Pons (tissue), 1 donor: ENCODE results near the gene LIMA1.
A peak's percentile ranks its signal among the peaks of the same experiment; 100 is the strongest.
"Not testable (repeated sequence)": the region's sequence is repeated elsewhere in the genome, so short reads cannot be mapped to it uniquely, and the experiment has no call there.

Experiments used
- DNase-seq: peaks from one replicate; pipeline ENCODE4 v3.0.0-alpha.2; 2016; ENCODE audit warnings: low spot score

LIMA1 gene

GRCh38 chr12:50283229-50283923 lies at the start of gene LIMA1:
TSS of gene LIMA1 (minus strand) at chr12:50283520. CDS start at chr12:50248751, 34,769 bp downstream.
- DNase-seq: peak; percentile 79

GRCh38 chr12:50331745-50332144 lies 48.4 kb upstream of the LIMA1 start:
- no peak for DNase-seq

GRCh38 chr12:50328664-50329063 lies 45.3 kb upstream of the LIMA1 start:
- DNase-seq: not testable (repeated sequence)

GRCh38 chr12:50326590-50327284 lies 43.4 kb upstream of the LIMA1 start:
- peak; percentile 12 for DNase-seq

- DNase-seq: no peak
Observed at GRCh38 chr12:50325890-50326391, 42.6 kb upstream of the LIMA1 start.

GRCh38 chr12:50324770-50325169 lies 41.5 kb upstream of the LIMA1 start:
- not testable (repeated sequence) for DNase-seq

GRCh38 chr12:50324077-50324476 lies 40.8 kb upstream of the LIMA1 start:
- not testable (repeated sequence) for DNase-seq

GRCh38 chr12:50322206-50322605 lies 38.9 kb upstream of the LIMA1 start:
- no peak for DNase-seq

GRCh38 chr12:50317203-50317602 lies 33.9 kb upstream of the LIMA1 start:
- DNase-seq: no peak

- DNase-seq: no peak
Observed at GRCh38 chr12:50315803-50316202, 32.5 kb upstream of the LIMA1 start.

GRCh38 chr12:50314636-50315312 lies 31.5 kb upstream of the LIMA1 start:
- DNase-seq: no peak

- not testable (repeated sequence) for DNase-seq
Observed at GRCh38 chr12:50313971-50314370, 30.7 kb upstream of the LIMA1 start.

- DNase-seq: no peak
Observed at GRCh38 chr12:50313256-50313931, 30.1 kb upstream of the LIMA1 start.

GRCh38 chr12:50311858-50312609 lies 28.7 kb upstream of the LIMA1 start:
- DNase-seq: not testable (repeated sequence)

GRCh38 chr12:50309950-50310349 lies 26.6 kb upstream of the LIMA1 start:
- DNase-seq: no peak

- no peak for DNase-seq
Observed at GRCh38 chr12:50302686-50303085, 19.4 kb upstream of the LIMA1 start.

GRCh38 chr12:50297996-50298395 lies 14.7 kb upstream of the LIMA1 start:
- DNase-seq: no peak

GRCh38 chr12:50297027-50297426 lies 13.7 kb upstream of the LIMA1 start:
- DNase-seq: no peak

GRCh38 chr12:50296554-50296953 lies 13.2 kb upstream of the LIMA1 start:
- no peak for DNase-seq

GRCh38 chr12:50291377-50291776 lies 8.1 kb upstream of the LIMA1 start:
- DNase-seq: no peak

- DNase-seq: not testable (repeated sequence)
Observed at GRCh38 chr12:50290692-50291091, 7.4 kb upstream of the LIMA1 start.
